ENCODE measurements around the gene REC8. TPM values are rescaled to one million over a fixed set of nuclear protein-coding genes. Genes with fewer than 3 reads are reported as not detected.

The REC8 gene
- total RNA-seq, 1 experiment from 2014 or later, result 37.5 TPM

DNA sequence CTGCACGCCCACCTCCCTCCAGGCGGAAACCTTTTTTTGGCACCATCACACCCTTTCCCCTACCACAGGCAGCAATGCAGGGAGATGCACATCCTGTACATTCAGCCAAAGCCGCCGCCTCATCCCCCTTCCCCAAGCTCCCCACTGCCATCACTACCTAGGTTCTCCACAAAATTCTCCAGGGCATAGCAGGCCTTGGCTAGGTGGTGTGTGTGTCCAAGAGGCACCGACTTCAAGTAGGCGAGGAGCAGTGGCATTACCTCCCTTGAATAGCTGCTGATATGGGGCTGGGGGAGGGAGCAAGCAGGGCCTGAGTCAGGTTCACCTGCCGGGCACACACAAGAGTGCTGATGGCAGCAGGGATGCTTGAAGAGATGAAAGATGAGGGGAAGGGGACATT is 13.1 kb downstream of the REC8 start:
- H3K4me3 Mint-ChIP-seq (ENCODE audit: low read depth, unreplicated experiment), result no peak overlapping the region
- H3K27ac Mint-ChIP-seq (ENCODE audit: unreplicated experiment), result no peak overlapping the region
- BruUV-seq (replicated peaks), result no TSS peak
- peaks cover 78% of the 10 kb centered on the region for H3K36me3 Mint-ChIP-seq (ENCODE audit: insufficient read depth, unreplicated experiment)
- CTCF ChIA-PET, result no interaction called here
- TF ChIP-seq, protein P1, sequence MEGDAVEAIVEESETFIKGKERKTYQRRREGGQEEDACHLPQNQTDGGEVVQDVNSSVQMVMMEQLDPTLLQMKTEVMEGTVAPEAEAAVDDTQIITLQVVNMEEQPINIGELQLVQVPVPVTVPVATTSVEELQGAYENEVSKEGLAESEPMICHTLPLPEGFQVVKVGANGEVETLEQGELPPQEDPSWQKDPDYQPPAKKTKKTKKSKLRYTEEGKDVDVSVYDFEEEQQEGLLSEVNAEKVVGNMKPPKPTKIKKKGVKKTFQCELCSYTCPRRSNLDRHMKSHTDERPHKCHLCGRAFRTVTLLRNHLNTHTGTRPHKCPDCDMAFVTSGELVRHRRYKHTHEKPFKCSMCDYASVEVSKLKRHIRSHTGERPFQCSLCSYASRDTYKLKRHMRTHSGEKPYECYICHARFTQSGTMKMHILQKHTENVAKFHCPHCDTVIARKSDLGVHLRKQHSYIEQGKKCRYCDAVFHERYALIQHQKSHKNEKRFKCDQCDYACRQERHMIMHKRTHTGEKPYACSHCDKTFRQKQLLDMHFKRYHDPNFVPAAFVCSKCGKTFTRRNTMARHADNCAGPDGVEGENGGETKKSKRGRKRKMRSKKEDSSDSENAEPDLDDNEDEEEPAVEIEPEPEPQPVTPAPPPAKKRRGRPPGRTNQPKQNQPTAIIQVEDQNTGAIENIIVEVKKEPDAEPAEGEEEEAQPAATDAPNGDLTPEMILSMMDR (IDR thresholded peaks at IDR 0.05; ENCODE audit: unreplicated experiment), result no peak
- no peaks in the 10 kb centered on the region for H3K27me3 Mint-ChIP-seq (ENCODE audit: unreplicated experiment)
- no peak for DNase-seq
- intact Hi-C loops (cut with micrococcal nuclease; ENCODE audit: unreplicated experiment), result no loop called here
- H3K4me1 Mint-ChIP-seq (ENCODE audit: low read depth, unreplicated experiment), result peaks cover 22% of the 10 kb centered on the region
- H3K9me3 Mint-ChIP-seq (ENCODE audit: low read depth, unreplicated experiment), result no peaks in the 10 kb centered on the region

DNA sequence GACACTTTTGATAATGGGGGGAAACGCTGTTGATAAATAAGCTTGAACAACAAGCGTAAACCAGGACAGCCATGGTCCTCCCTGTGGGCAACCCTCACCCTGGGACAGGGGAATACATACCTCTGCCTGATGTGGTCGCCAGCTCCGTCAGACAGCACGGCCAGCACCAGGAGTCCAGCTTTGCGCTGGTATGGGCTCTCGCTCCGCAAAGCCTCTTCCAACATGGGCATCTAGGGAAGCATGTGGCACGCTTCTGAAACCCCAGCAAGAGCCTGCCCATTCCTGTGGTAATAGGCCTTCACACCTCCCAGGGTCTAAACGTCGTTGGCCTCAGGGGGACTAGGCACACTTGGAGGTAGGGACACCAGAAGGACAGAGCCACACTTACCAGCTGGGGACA is 13.9 kb downstream of the REC8 start:
- TF ChIP-seq, protein P1 (IDR thresholded peaks at IDR 0.05; ENCODE audit: unreplicated experiment), result no peak
- no TSS peak for BruUV-seq (replicated peaks)
- Mint-ChIP-seq H3K36me3 (ENCODE audit: insufficient read depth, unreplicated experiment) (peaks cover 75% of the 10 kb centered on the region), H3K9me3 (ENCODE audit: low read depth, unreplicated experiment) (no peaks in the 10 kb centered on the region), H3K4me1 (ENCODE audit: low read depth, unreplicated experiment) (peaks cover 22% of the 10 kb centered on the region), H3K4me3 (ENCODE audit: low read depth, unreplicated experiment) (no peak overlapping the region), H3K27ac (ENCODE audit: unreplicated experiment) (no peak overlapping the region), H3K27me3 (ENCODE audit: unreplicated experiment) (no peaks in the 10 kb centered on the region)
- intact Hi-C loops (cut with micrococcal nuclease; ENCODE audit: unreplicated experiment), result no loop called here
- CTCF ChIA-PET, result no interaction called here
- DNase-seq, result no peak

DNA sequence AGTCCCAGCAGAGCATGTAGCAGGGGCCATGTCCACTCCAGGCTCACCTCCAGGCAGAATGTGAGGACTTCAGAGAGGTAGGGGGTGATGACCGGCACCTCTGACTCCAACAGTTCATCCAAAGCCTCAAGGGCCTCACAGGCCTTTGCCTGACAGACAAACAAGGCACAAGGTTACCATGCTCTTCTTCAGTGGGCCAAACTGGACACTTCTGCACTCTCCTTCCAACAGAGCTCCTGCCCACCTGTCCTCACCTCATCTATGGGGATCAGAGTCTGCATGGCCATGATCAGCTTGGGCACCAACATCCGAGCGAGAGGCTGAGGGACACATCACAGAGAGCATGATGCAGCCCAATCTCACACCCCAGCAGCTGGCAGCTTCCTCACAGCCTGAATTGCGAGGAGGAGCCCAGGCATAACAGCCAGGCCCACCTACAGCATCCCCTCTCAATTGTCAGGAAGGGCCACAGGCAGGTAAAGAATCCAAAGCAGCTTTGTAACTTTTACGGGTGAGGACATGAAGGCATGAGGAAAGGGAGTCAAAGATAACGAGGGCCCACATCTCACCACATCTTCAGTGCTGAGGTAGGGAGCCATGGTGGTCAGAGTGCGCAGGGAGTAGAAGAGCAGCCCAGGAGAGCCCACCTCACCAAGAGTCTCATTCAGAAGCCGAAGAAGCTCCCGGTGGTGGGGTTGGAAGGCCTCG is 15.1 kb downstream of the REC8 start:
- peak overlapping the region; percentile 45 for H3K27ac Mint-ChIP-seq (ENCODE audit: unreplicated experiment)
- BruUV-seq (replicated peaks), result no TSS peak
- H3K4me3 Mint-ChIP-seq (ENCODE audit: low read depth, unreplicated experiment), result peak overlapping the region; percentile 88
- no peaks in the 10 kb centered on the region for H3K9me3 Mint-ChIP-seq (ENCODE audit: low read depth, unreplicated experiment)
- peaks cover 70% of the 10 kb centered on the region for H3K36me3 Mint-ChIP-seq (ENCODE audit: insufficient read depth, unreplicated experiment)
- no peaks in the 10 kb centered on the region for H3K27me3 Mint-ChIP-seq (ENCODE audit: unreplicated experiment)
- H3K4me1 Mint-ChIP-seq (ENCODE audit: low read depth, unreplicated experiment), result peaks cover 22% of the 10 kb centered on the region
- no peak for DNase-seq
- CTCF ChIA-PET, result interaction anchor here (0.8 kb wide), 1 partner anchor 47 kb away, joined by 4 read pairs; no protein-coding TSS in a partner anchor
- intact Hi-C loops (cut with micrococcal nuclease; ENCODE audit: unreplicated experiment), result no loop called here
- TF ChIP-seq, protein P1 (IDR thresholded peaks at IDR 0.05; ENCODE audit: unreplicated experiment), result no peak

DNA sequence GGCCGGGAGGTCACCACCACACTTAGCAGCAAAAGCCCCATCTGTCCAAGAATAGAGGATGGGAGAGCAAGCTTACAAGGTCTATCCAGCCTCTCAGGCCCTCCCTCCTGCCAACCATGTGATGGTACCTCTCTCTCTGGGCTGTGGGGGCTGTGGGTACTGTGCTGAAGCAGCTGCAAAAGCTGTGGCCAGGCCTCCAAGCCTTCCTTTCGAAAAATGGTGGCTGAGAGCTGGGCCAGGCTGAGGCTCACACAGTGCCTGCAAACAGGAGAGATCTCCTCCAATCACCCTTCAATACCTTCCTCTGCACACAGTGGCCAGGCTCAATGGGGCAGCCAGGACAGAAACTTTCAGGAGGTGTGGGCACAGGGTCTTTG is 15.6 kb downstream of the REC8 start:
- H3K36me3 Mint-ChIP-seq (ENCODE audit: insufficient read depth, unreplicated experiment), result peaks cover 71% of the 10 kb centered on the region
- CTCF ChIA-PET, result no interaction called here

More for the DNA sequence above, 15.6 kb downstream of the REC8 start:
- Mint-ChIP-seq H3K9me3 (ENCODE audit: low read depth, unreplicated experiment) (no peaks in the 10 kb centered on the region), H3K4me1 (ENCODE audit: low read depth, unreplicated experiment) (peaks cover 22% of the 10 kb centered on the region), H3K4me3 (ENCODE audit: low read depth, unreplicated experiment) (peak overlapping the region; percentile 88), H3K27me3 (ENCODE audit: unreplicated experiment) (no peaks in the 10 kb centered on the region), H3K27ac (ENCODE audit: unreplicated experiment) (peak overlapping the region; percentile 76)
- no TSS peak for BruUV-seq (replicated peaks)
- intact Hi-C loops (cut with micrococcal nuclease; ENCODE audit: unreplicated experiment), result no loop called here
- TF ChIP-seq, protein P1 (IDR thresholded peaks at IDR 0.05; ENCODE audit: unreplicated experiment), result no peak
- DNase-seq, result no peak
